Tibial artery (tissue), 4 donors: Measurements from ENCODE around the gene ANKRD17.

ENCODE experiments used
- DNase-seq, 2 donors: peaks; one replicate each; pipeline ENCODE4 v3.0.0-alpha.2; 2019
- H3K27ac ChIP-seq, 2 donors: fragments of 200-600 bp; sonication (generic) in 1 of 2; 1 replicate in 1 of 2; 2 replicates in 1 of 2; pipeline ENCODE4 v1.5.1; 2018 to 2019; ENCODE audit warnings: mild to moderate bottlenecking in 1 of 2
- H3K27me3 ChIP-seq, 2 donors: fragments of 200-600 bp; sonication (generic) in 1 of 2; one replicate each; pipeline versions ENCODE4 v1.5.1 to v1.6.0; 2016 to 2019
- H3K36me3 ChIP-seq, 3 donors: fragments of 200-600 bp; sonication (generic) in 2 of 3; one replicate each; pipeline ENCODE4 v1.5.1; 2016 to 2019; ENCODE audit warnings: mild to moderate bottlenecking in 2 of 3
- H3K4me1 ChIP-seq, 4 donors: fragments of 200-600 bp; sonication (generic) in 2 of 4; 1 replicate in 3 of 4; 2 replicates in 1 of 4; pipeline ENCODE4 v1.5.1; 2016 to 2019
- H3K4me3 ChIP-seq, 2 donors: fragments of 200-600 bp; sonication (generic) in 1 of 2; 1 replicate in 1 of 2; 2 replicates in 1 of 2; pipeline ENCODE4 v1.5.1; 2018 to 2019; ENCODE audit warnings: mild to moderate bottlenecking in 2 of 2
- H3K9me3 ChIP-seq, 3 donors: fragments of 200-600 bp; sonication (generic) in 1 of 3; one replicate each; pipeline ENCODE4 v1.5.1; 2016 to 2019
- intact Hi-C: fragments of 100-400 bp; cut with DNase I; formaldehyde crosslinking; loops from one replicate; pipeline ENCODE4 v1.15.0; 2023; ENCODE audit warnings: low total_unique reads
- TF ChIP-seq, protein P1 (sequence below), 2 experiments: fragments of 200-600 bp in 1 of 2; fragments of 450-650 bp in 1 of 2; IDR thresholded peaks; one replicate each; pipeline ENCODE4 v1.5.1; 2017 to 2019; ENCODE audit warnings: antibody characterized with exemption in 2 of 2, mild to moderate bottlenecking in 1 of 2, moderate library complexity in 1 of 2

ANKRD17 gene

GRCh38 chr4:73244945-73245601, 13.5 kb downstream of the ANKRD17 start:
- Histone ChIP-seq H3K4me3 (no peak overlapping the region), H3K9me3 (no peaks in the 10 kb centered on the region), H3K4me1 (peaks cover 0 to 41% (median 6%) of the 10 kb centered on the region in 4 donors), H3K36me3 (no peaks in the 10 kb centered on the region), H3K27ac (no peak overlapping the region), H3K27me3 (no peaks in the 10 kb centered on the region)
- TF ChIP-seq, protein P1, sequence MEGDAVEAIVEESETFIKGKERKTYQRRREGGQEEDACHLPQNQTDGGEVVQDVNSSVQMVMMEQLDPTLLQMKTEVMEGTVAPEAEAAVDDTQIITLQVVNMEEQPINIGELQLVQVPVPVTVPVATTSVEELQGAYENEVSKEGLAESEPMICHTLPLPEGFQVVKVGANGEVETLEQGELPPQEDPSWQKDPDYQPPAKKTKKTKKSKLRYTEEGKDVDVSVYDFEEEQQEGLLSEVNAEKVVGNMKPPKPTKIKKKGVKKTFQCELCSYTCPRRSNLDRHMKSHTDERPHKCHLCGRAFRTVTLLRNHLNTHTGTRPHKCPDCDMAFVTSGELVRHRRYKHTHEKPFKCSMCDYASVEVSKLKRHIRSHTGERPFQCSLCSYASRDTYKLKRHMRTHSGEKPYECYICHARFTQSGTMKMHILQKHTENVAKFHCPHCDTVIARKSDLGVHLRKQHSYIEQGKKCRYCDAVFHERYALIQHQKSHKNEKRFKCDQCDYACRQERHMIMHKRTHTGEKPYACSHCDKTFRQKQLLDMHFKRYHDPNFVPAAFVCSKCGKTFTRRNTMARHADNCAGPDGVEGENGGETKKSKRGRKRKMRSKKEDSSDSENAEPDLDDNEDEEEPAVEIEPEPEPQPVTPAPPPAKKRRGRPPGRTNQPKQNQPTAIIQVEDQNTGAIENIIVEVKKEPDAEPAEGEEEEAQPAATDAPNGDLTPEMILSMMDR (IDR thresholded peaks at IDR 0.05), result no peak
- intact Hi-C loops, result no loop called here
- no peak for DNase-seq

GRCh38 chr4:73237044-73237443, 21.6 kb downstream of the ANKRD17 start:
- Histone ChIP-seq H3K4me1 (peaks cover 0 to 24% (median 3%) of the 10 kb centered on the region in 4 donors), H3K27ac (no peak overlapping the region), H3K9me3 (no peaks in the 10 kb centered on the region), H3K27me3 (no peaks in the 10 kb centered on the region), H3K4me3 (no peak overlapping the region), H3K36me3 (peaks cover 0 to 5% (median 0%) of the 10 kb centered on the region in 3 donors)
- TF ChIP-seq, protein P1 (IDR thresholded peaks at IDR 0.05), result no peak
- DNase-seq, result no peak
- intact Hi-C loops, result no loop called here

DNA sequence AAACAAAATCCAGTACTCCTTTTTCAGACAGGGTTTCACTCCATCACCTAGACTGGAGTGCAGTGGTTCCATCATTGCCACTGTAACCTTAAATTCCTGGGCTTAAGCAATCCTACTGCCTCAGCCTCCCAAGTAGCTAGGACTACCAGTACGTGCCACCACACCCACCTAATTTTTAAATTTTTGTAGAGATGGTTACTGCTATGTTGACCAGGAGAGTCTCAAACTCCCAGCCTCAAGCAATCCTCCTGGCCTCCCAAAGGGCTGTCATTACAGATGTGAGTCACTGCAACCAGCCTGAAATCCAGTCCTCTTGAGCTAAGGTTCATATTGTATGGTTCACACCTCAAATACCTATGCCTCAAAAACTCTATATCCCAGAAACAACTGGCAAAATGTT, 22.4 kb downstream of the ANKRD17 start:
- no peak for DNase-seq
- intact Hi-C loops, result no loop called here
- no peak overlapping the region for H3K27ac ChIP-seq
- TF ChIP-seq, protein P1 (IDR thresholded peaks at IDR 0.05), result no peak
- H3K4me3 ChIP-seq, result no peak overlapping the region
- peaks cover 0 to 5% (median 0%) of the 10 kb centered on the region in 3 donors for H3K36me3 ChIP-seq
- peaks cover 0 to 24% (median 3%) of the 10 kb centered on the region in 4 donors for H3K4me1 ChIP-seq
- H3K27me3 ChIP-seq, result no peaks in the 10 kb centered on the region
- H3K9me3 ChIP-seq, result no peaks in the 10 kb centered on the region

DNA sequence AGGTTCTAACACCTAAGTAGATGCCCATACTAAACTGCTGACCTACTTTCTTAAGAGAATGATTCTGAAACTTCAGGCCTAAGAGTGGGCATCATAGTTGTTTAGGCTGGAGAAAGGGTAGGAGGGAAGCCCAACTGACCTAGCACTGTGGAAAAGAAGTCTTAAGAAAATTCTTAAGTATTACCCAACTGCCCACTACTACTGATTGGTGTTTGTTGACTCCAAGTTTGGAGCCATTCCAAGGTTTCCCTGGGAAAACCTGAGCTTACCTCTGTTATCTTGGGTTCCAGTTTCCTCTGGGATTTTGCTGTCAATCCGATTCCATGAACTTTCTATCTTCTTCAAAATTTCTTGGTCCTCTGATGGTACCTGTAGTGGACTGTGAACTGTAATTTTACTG, 23.9 kb downstream of the ANKRD17 start:
- H3K27ac ChIP-seq, result no peak overlapping the region
- TF ChIP-seq, protein P1 (IDR thresholded peaks at IDR 0.05), result no peak
- H3K9me3 ChIP-seq, result no peaks in the 10 kb centered on the region
- no peaks in the 10 kb centered on the region for H3K27me3 ChIP-seq
- H3K4me1 ChIP-seq, result peaks cover 0 to 22% (median 0%) of the 10 kb centered on the region in 4 donors
- DNase-seq, result no peak
- no peak overlapping the region for H3K4me3 ChIP-seq
- H3K36me3 ChIP-seq, result peaks cover 0 to 5% (median 0%) of the 10 kb centered on the region in 3 donors
- intact Hi-C loops, result no loop called here

DNA sequence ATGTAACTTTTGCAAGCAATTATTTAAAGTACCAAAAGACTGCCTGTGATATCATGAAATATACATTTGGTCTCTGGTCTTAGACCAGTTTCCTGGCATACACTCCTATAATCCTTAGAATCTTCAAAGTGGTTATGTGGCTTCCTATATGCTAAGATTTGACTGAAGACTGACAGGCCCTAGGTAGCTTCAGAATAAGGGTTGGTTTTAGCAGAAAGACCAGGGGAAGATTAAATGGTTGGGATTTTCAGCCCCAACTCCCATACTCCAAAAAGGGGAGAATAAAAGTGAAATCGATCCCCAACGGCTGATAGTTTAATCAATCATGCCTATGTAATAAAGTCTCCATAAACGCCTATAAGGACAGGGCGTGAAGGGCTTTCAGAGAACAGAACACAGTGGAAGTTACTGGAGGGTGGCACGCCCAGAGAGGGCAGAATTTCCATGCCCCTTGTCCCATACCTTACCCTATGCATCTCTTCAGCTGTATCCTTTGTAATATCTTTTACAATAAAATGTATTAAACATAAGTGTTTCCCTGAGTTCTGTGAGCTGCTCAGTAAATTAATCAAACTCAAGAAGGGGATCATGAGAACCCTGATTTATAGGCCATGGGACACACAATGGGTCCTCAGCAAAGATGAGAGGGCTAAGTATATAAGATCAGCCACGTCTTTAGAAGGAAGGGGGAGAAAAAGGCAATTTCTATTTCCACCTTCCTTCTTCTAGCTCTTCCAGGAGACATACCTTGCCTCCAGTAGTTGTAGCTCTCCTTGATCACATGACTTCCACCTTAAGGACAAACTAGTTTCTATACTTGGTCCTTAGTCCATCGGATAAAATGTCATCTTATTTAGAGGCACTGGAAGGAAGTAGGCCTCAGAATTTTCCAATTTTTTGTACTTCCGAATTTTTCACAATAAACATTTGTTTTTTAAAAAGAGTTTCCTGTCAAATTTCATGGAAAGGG, 26.8 kb downstream of the ANKRD17 start:
- intact Hi-C loops, result no loop called here

More for the DNA sequence above, 26.8 kb downstream of the ANKRD17 start:
- TF ChIP-seq, protein P1 (IDR thresholded peaks at IDR 0.05), result no peak
- no peaks in the 10 kb centered on the region for H3K27me3 ChIP-seq
- H3K9me3 ChIP-seq, result no peaks in the 10 kb centered on the region
- peaks cover 0 to 6% (median 0%) of the 10 kb centered on the region in 4 donors for H3K4me1 ChIP-seq
- H3K4me3 ChIP-seq, result no peak overlapping the region
- DNase-seq, result no peak
- H3K27ac ChIP-seq, result no peak overlapping the region
- H3K36me3 ChIP-seq, result peaks cover 0 to 5% (median 0%) of the 10 kb centered on the region in 3 donors
